Mammary epithelial cell (primary cell): ENCODE measurements around the gene RNASET2.

Experiments used
- EZH2 ChIP-seq: IDR thresholded peaks from 2 replicates; pipeline ENCODE4 v1.6.1; 2012; ENCODE audit warnings: low read length, inconsistent platforms, borderline replicate concordance
- TF ChIP-seq, protein P1 (sequence below), 2 donors: IDR thresholded peaks in 1 of 2; conservative IDR thresholded peaks in 1 of 2; 2 replicates each; pipeline ENCODE4 v1.5.1; 2011 to 2012; ENCODE audit warnings: inconsistent platforms in 2 of 2, low read length in 2 of 2, mild to moderate bottlenecking in 2 of 2, control low read depth in 1 of 2, low read depth in 1 of 2; ENCODE audit not compliant: insufficient read depth in 1 of 2; ENCODE audit errors: extremely low read depth in 1 of 2

DNA sequence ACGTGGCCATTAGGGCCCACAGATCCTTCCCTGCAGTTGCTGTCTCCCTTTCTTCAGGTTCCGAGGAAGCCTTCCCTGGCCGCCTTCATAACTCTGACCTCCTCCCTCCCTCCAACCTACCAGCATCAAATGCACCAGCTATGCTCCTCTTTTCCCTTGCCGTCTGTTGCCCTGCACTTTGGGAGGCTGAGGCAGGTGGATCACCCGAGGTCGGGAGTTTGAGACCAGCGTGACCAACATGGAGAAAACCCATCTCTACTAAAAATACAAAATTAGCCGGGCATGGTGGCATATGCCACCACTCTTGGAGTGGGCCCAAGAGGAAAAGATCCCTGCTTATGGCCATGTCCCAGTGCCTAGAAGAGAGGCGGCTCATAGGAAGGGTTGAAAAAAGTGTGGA, 31.8 kb downstream of the RNASET2 start:
- TF ChIP-seq, protein P1, sequence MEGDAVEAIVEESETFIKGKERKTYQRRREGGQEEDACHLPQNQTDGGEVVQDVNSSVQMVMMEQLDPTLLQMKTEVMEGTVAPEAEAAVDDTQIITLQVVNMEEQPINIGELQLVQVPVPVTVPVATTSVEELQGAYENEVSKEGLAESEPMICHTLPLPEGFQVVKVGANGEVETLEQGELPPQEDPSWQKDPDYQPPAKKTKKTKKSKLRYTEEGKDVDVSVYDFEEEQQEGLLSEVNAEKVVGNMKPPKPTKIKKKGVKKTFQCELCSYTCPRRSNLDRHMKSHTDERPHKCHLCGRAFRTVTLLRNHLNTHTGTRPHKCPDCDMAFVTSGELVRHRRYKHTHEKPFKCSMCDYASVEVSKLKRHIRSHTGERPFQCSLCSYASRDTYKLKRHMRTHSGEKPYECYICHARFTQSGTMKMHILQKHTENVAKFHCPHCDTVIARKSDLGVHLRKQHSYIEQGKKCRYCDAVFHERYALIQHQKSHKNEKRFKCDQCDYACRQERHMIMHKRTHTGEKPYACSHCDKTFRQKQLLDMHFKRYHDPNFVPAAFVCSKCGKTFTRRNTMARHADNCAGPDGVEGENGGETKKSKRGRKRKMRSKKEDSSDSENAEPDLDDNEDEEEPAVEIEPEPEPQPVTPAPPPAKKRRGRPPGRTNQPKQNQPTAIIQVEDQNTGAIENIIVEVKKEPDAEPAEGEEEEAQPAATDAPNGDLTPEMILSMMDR (conservative IDR thresholded peaks at IDR 0.05 in 1 of 2, IDR thresholded peaks at IDR 0.05 in 1 of 2; ENCODE audit: extremely low read depth in 1 of 2, insufficient read depth in 1 of 2, low read depth in 1 of 2, low read length in 2 of 2): no peak
- TF ChIP-seq EZH2: no peak
